Stimulated activated CD4-positive, alpha-beta T cell treated with anti-CD3 and anti-CD28 coated beads, Interleukin-15, amount 100 ng/mL, for 48 hours (primary cell): Measurements from ENCODE around the gene ASB1.

Experiments
- DNase-seq, 2 donors: peaks; one replicate each; pipeline ENCODE4 v3.0.0-alpha.2; 2020; ENCODE audit warnings: low read depth in 2 of 2

Gene ASB1

GRCh38 chr2:238494573-238494961 is 67.8 kb downstream of the ASB1 start:
- no peak for DNase-seq

DNA sequence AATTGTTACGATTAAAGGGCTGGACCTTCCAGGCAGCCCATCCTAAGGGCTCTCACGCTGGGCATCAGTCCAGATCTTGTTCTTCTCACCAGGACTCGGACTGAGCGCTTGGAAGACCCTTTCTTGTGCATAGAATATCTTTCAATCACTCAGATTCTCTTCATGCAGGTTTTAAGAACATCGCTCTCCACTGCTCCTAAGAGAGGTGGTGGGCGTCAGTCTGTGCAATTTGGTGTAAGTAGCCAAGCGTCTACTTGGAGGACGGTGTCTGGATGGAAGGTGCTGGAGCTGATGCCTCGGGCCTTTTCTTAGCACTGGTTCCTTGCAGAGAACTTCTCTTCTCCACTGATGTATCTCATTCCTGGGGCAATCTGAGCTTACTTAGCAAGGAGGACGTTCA is 68.7 kb downstream of the ASB1 start:
- DNase-seq = no peak

DNA sequence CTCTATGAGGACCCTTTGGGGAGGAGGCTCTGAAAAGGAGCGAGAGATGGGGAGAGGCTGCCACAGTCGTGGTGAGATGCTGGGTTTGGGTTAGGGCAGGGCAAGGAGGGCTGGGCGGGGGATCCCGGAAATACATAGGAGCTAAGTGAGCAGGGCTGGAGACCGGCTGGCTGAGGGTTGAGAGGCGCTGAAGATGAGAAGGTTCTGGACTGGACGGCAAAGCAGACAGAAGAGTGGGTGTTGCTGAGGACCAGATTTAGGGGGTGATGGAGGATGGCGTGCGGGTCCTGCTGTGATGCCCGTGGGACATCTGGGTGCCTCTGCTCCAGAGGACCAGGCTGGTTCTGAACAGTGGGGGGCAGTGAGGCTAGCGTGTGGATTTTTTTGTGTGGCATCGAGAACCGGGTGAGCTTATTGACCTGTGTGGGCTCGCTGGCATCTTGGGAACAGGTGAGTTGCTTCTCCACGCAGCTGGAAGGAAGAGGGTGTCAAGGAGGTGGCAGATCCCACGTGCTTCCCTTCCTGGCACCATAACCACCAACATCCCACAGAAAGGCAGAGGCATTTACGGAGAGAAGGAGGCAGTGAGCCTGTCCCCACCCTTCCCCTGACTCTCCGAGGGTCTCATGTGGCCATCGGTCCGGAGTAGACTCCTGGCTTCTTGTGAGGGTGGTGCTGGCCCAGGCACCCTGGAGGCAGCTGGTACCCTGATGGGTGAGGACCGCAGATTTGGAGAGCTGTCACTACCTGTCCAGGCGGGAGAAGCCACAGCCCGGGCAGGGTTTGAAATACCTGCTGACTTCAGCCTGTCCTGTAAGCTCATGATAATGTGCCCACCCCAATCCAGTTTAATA is 70.3 kb downstream of the ASB1 start:
- no peak for DNase-seq

GRCh38 chr2:238497610-238498005 is 70.9 kb downstream of the ASB1 start:
- DNase-seq = no peak

- DNase-seq = no peak
These were observed 71.5 kb downstream of the ASB1 start for GRCh38 chr2:238498188-238498587.

GRCh38 chr2:238498691-238499295 is 72.1 kb downstream of the ASB1 start:
- no peak for DNase-seq

DNA sequence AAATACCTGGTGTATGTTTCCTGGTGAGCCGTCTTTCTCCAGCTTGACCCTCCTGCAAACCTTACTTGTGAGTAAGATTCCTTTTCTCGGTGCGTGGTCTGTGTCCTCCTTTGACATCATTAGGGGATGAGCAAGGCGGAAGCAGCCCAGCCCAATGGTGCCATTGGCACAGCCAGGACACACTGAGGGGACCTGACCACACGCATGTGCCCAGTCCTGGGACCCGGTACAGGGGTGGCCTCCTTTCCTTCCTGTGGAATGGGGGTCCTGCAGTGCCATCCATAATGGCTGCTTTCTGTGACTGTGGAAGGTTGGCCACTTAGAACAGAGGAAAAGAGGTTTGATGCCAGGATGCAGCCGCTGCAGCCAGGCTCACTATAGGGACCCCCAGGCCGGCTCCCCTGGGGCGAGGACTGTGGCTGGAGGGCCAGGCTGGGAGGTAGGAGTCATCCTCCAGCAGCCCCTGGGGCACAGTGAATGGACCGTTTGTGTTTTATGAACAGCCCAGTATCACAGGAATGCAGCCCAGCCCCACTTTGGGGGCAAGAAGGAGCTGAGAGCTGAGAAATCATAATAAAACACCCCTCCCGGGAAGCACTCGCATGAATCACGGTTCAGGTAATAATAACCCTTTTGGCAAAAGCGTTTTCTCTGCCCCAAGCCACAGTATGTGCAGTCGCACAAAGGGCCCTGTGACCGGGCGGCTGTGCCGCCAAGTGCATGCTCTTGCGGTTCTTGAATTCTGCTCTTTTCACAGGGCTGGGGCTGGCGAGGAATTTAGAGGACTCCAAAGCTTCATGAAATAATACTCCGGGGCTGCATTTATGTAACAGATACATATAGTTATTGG is 73.2 kb downstream of the ASB1 start:
- DNase-seq = no peak

DNA sequence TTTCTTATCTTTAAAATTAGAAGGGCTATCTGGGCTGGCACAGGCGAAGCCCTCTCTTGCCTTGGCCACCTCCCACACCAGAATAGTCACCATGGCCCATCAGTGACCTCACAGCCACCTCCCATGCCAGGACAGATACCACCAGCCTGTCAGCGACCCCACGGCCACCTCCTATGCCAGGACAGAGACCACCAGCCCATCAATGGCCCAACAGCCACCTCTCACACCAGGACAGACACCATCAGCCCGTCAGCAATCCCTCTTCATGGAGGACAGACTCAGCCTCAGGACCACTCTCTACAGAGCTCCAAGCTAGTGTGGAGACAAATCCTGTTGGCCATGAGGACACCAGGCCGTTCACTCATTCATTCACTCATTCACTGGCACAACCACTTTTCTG is 74.6 kb downstream of the ASB1 start:
- DNase-seq = no peak
